Measurements from ENCODE around the gene LST1. TPM values are rescaled to one million over a fixed set of nuclear protein-coding genes. Genes with fewer than 3 reads are reported as not detected.
A peak's percentile ranks its signal among the peaks of the same experiment; 100 is the strongest.
"Not testable (repeated sequence)": the region's sequence is repeated elsewhere in the genome, so short reads cannot be mapped to it uniquely, and the experiment has no call there.

LST1 gene
- total and polyA plus RNA-seq, 2 donors (not counting 1 experiment from before 2014, with no cell fraction given): 7.4 to 30.5 TPM

DNA sequence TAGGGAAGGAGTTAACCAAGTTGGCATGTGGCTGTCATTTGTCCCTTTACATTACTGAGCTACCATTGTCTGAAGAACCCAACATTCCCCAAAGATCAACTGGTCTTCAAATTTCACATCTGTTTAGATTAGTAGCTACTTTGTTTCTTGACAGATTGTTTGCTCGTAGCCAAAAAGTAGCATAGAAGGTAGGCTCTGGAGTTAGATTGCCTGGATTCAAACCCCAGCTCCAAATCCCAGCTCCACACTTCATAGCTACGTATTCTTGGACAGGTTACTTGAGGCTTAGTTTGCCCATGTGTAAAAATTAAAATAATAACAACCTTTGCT, 37.6 kb upstream of the LST1 start:
- H4K20me1 ChIP-seq (ENCODE audit: control insufficient read depth, insufficient read depth, low read length, poor library complexity, severe bottlenecking): no peaks in the 10 kb centered on the region
- ChIA-PET CTCF (interaction anchor here (0.6 to 29.4 kb wide), 7 partner anchors 19 to 281 kb away, joined by 3 to 2241 read pairs (median 5); partner anchors contain the start of genes AIF1, LSM2, LST1 and LTA), POLR2A (interaction anchor here (0.6 to 42.6 kb wide), 4 partner anchors 36 to 315 kb away, joined by 3 to 1450 read pairs (median 5); partner anchors contain the start of genes LST1, LTA, LTB and NCR3)
- H2AFZ ChIP-seq (ENCODE audit: insufficient read depth, low read depth, low read length, poor library complexity, severe bottlenecking): no peak overlapping the region
- Mint-ChIP-seq H3K4me1 (peaks cover 36% of the 10 kb centered on the region), H3K4me3 (peak overlapping the region; percentile 47), H3K9me3 (ENCODE audit: insufficient read depth) (no peaks in the 10 kb centered on the region), H3K27ac (peak overlapping the region; percentile 59), H3K27me3 (no peaks in the 10 kb centered on the region)
- WGBS (ENCODE audit: insufficient coverage): no CpG with 5 or more reads among the region's 2 CpGs
- ATAC-seq (ENCODE audit: low read depth) (no peak), DNase-seq (no peak)
- no peaks in the 10 kb centered on the region for H3K27me3 ChIP-seq (replicated peaks in 1 of 4; ENCODE audit: control extremely low read depth in 1 of 4, control insufficient read depth in 3 of 4, insufficient read depth in 4 of 4, low read length in 3 of 4)
- peaks cover 43% of the 10 kb centered on the region for H3K79me2 ChIP-seq (ENCODE audit: control insufficient read depth, insufficient read depth, low read length)
- no peak overlapping the region for H3K9ac ChIP-seq (ENCODE audit: low read length)
- H3K27ac ChIP-seq (ENCODE audit: low read length in 2 of 2): peak overlapping the region in 1 of 2 donors; percentile 83
- H3K4me2 ChIP-seq (replicated peaks; ENCODE audit: low read depth, low read length, poor library complexity, severe bottlenecking): no peak overlapping the region
- H3K4me3 ChIP-seq (ENCODE audit: control extremely low read depth in 1 of 5, extremely low read depth in 1 of 5, insufficient read depth in 1 of 5, low read depth in 2 of 5, low read length in 4 of 5): no peak overlapping the region
- H3K9me3 ChIP-seq (ENCODE audit: control extremely low read depth in 1 of 3, control insufficient read depth in 2 of 3, insufficient read depth in 1 of 3, low read length in 2 of 3): peaks cover 0 to 3% (median 0%) of the 10 kb centered on the region in 3 donors
- intact Hi-C loops (cut with micrococcal nuclease): no loop called here
- H3K4me1 ChIP-seq (ENCODE audit: control insufficient read depth in 2 of 2, insufficient read depth in 2 of 2, low read length in 2 of 2): peaks cover 25 to 46% of the 10 kb centered on the region in 2 donors
- TF ChIP-seq, protein P1, sequence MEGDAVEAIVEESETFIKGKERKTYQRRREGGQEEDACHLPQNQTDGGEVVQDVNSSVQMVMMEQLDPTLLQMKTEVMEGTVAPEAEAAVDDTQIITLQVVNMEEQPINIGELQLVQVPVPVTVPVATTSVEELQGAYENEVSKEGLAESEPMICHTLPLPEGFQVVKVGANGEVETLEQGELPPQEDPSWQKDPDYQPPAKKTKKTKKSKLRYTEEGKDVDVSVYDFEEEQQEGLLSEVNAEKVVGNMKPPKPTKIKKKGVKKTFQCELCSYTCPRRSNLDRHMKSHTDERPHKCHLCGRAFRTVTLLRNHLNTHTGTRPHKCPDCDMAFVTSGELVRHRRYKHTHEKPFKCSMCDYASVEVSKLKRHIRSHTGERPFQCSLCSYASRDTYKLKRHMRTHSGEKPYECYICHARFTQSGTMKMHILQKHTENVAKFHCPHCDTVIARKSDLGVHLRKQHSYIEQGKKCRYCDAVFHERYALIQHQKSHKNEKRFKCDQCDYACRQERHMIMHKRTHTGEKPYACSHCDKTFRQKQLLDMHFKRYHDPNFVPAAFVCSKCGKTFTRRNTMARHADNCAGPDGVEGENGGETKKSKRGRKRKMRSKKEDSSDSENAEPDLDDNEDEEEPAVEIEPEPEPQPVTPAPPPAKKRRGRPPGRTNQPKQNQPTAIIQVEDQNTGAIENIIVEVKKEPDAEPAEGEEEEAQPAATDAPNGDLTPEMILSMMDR (IDR thresholded peaks at IDR 0.05): no peak
- no peak for TF ChIP-seq EZH2 (IDR thresholded peaks at IDR 0.05; ENCODE audit: borderline replicate concordance, insufficient read depth, low read depth, low read length, poor library complexity, severe bottlenecking)
- H3K36me3 ChIP-seq (replicated peaks in 1 of 2; ENCODE audit: control extremely low read depth in 1 of 2, control insufficient read depth in 1 of 2, extremely low read depth in 1 of 2, insufficient read depth in 2 of 2, low read length in 1 of 2): peaks cover 0 to 3% of the 10 kb centered on the region in 2 experiments

- peaks cover 51% of the 10 kb centered on the region for H3K4me1 Mint-ChIP-seq
- ChIA-PET POLR2A (interaction anchor here (1.0 to 42.6 kb wide), 4 partner anchors 9 to 101 kb away, joined by 3 to 1450 read pairs (median 4); partner anchors contain the start of genes BAG6, DDX39B, LST1 and LTA), CTCF (interaction anchor here (0.6 to 29.4 kb wide), 39 partner anchors 9 to 401 kb away, joined by 3 to 2241 read pairs (median 4); partner anchors contain the start of genes AIF1, BAG6, C6orf47 and DDX39B)
- peaks cover 29 to 51% of the 10 kb centered on the region in 2 donors for H3K4me1 ChIP-seq (ENCODE audit: control insufficient read depth in 2 of 2, insufficient read depth in 2 of 2, low read length in 2 of 2)
- ATAC-seq (ENCODE audit: low read depth): peak; percentile 13
- peaks cover 55% of the 10 kb centered on the region for H3K79me2 ChIP-seq (ENCODE audit: control insufficient read depth, insufficient read depth, low read length)
- H3K4me3 Mint-ChIP-seq: peak overlapping the region; percentile 71
- not testable (repeated sequence) for H3K27me3 Mint-ChIP-seq; H3K9ac ChIP-seq (ENCODE audit: low read length); H2AFZ ChIP-seq (ENCODE audit: insufficient read depth, low read depth, low read length, poor library complexity, severe bottlenecking); H3K27ac ChIP-seq (ENCODE audit: low read length in 2 of 2); H3K27me3 ChIP-seq (replicated peaks in 1 of 4; ENCODE audit: control extremely low read depth in 1 of 4, control insufficient read depth in 3 of 4, insufficient read depth in 4 of 4, low read length in 3 of 4); H3K9me3 Mint-ChIP-seq (ENCODE audit: insufficient read depth); H3K36me3 ChIP-seq (replicated peaks in 1 of 2; ENCODE audit: control extremely low read depth in 1 of 2, control insufficient read depth in 1 of 2, extremely low read depth in 1 of 2, insufficient read depth in 2 of 2, low read length in 1 of 2); H3K9me3 ChIP-seq (ENCODE audit: control extremely low read depth in 1 of 3, control insufficient read depth in 2 of 3, insufficient read depth in 1 of 3, low read length in 2 of 3); H4K20me1 ChIP-seq (ENCODE audit: control insufficient read depth, insufficient read depth, low read length, poor library complexity, severe bottlenecking)
- WGBS (ENCODE audit: insufficient coverage): 17% methylated on average over 2 of the region's 5 CpGs
- intact Hi-C loops (cut with micrococcal nuclease): loop anchor here (1.0 kb wide), 3 partner anchors 9 to 47 kb away; no protein-coding TSS in a partner anchor
- H3K4me2 ChIP-seq (replicated peaks; ENCODE audit: low read depth, low read length, poor library complexity, severe bottlenecking): peak overlapping the region; percentile 48
- TF ChIP-seq, protein P1 (IDR thresholded peaks at IDR 0.05): peak; percentile 78
- DNase-seq: peak; percentile 86
- peak overlapping the region; percentile 89 for H3K27ac Mint-ChIP-seq
- peak overlapping the region in 2 of 5 experiments; percentile 8 to 12 for H3K4me3 ChIP-seq (ENCODE audit: control extremely low read depth in 1 of 5, extremely low read depth in 1 of 5, insufficient read depth in 1 of 5, low read depth in 2 of 5, low read length in 4 of 5)
These were observed 34.7 kb upstream of the LST1 start for GRCh38 chr6:31551371-31551770.

All from B cell (primary cell).